K562 (cell line): ENCODE data around the gene TAF1A. TPM values are rescaled to one million over a fixed set of nuclear protein-coding genes. Genes with fewer than 3 reads are reported as not detected.

ENCODE experiments used
- ATAC-seq: fragments of 200-7000 bp; cut with Tn5 transposase; 3 replicates; pipeline ENCODE4 v1.9.1; 2020; ENCODE audit warnings: moderate library complexity
- BruUV-seq: library from RNA; stranded (reverse); fragments of 400-500 nt; replicated peaks from 2 replicates; lab custom pipeline; 2021; lab: Mats Ljungman, UMichigan
- CTCF ChIA-PET: fragments of 300-600 bp; formaldehyde crosslinking; extraction: SDS; loops from one replicate; lab custom pipeline; 2021; ENCODE audit warnings: low intra/inter-chr PET ratio; lab: Yijun Ruan, JAX
- POLR2A ChIA-PET: fragments of 300-600, 350-650 bp; sonication (Branson Sonifier 250); formaldehyde crosslinking; extraction: SDS; loops from one replicate; lab custom pipeline; 2021; ENCODE audit warnings: antibody characterized with exemption, inconsistent platforms; lab: Yijun Ruan, JAX
- DNase-seq, 4 experiments: peaks; one replicate each; pipeline versions ENCODE4 v3.0.0 to v3.0.0-alpha.2; 2011 to 2018; ENCODE audit warnings: low spot score in 3 of 4, mixed read lengths in 3 of 4; ENCODE audit errors: extremely low read depth in 1 of 4
- FAIRE-seq: peaks from 2 replicates; lab custom pipeline; 2011; peaks lifted over from hg19 to GRCh38; lab: Jason Lieb, UNC
- H2AFZ ChIP-seq: 2 replicates; pipeline ENCODE4 v1.6.0; 2011; ENCODE audit warnings: low read depth, low read length, control low read depth, inconsistent platforms
- H3K27ac ChIP-seq: fragments of 200-600 bp; 3 replicates; pipeline ENCODE4 v1.8.0; 2011; ENCODE audit warnings: low read depth, mild to moderate bottlenecking, control low read depth, inconsistent platforms, low read length, moderate library complexity, mixed read lengths; ENCODE audit errors: extremely low read depth
- H3K27me3 ChIP-seq, 2 experiments: fragments of 300-600 bp in 1 of 2; 2 replicates in 1 of 2; 3 replicates in 1 of 2; pipeline versions ENCODE4 v1.6.0 to v1.8.0; 2011; ENCODE audit warnings: inconsistent platforms in 2 of 2, low read length in 2 of 2, mild to moderate bottlenecking in 1 of 2, mixed read lengths in 1 of 2, moderate library complexity in 1 of 2; ENCODE audit not compliant: control insufficient read depth in 2 of 2, insufficient read depth in 2 of 2
- H3K36me3 ChIP-seq: fragments of 300-600 bp; 3 replicates; pipeline ENCODE4 v1.8.0; 2011; ENCODE audit warnings: mild to moderate bottlenecking, low read length, inconsistent platforms; ENCODE audit not compliant: control insufficient read depth, insufficient read depth
- H3K4me1 ChIP-seq, 2 experiments: fragments of 200-600 bp in 1 of 2; replicated peaks in 1 of 2; 2 replicates in 1 of 2; 3 replicates in 1 of 2; pipeline versions ENCODE4 v1.5.1 to v1.8.0; 2011; ENCODE audit warnings: inconsistent platforms in 2 of 2, low read length in 2 of 2, mild to moderate bottlenecking in 1 of 2, mixed read lengths in 1 of 2, moderate library complexity in 1 of 2; ENCODE audit not compliant: control insufficient read depth in 2 of 2, insufficient read depth in 2 of 2
- H3K4me2 ChIP-seq: 2 replicates; pipeline ENCODE4 v1.6.1; 2011; ENCODE audit warnings: low read length, control low read depth, inconsistent platforms, mixed read lengths; ENCODE audit not compliant: insufficient read depth
- H3K4me3 ChIP-seq: fragments of 200-600 bp; sonication (generic), shearing (Covaris generic); 2 replicates; pipeline ENCODE4 v1.5.1; 2016; ENCODE audit warnings: control low read depth, inconsistent platforms
- H3K79me2 ChIP-seq: fragments of 200-600 bp; 3 replicates; pipeline ENCODE4 v1.8.0; 2011; ENCODE audit warnings: low read length, inconsistent platforms; ENCODE audit not compliant: control insufficient read depth, insufficient read depth
- H3K9ac ChIP-seq, 2 experiments: 2 replicates each; pipeline versions ENCODE4 v1.6.0 to v1.6.1; 2011; ENCODE audit warnings: low read depth in 2 of 2, low read length in 2 of 2, control low read depth in 1 of 2, inconsistent platforms in 1 of 2, mild to moderate bottlenecking in 1 of 2, mixed read lengths in 1 of 2; ENCODE audit not compliant: insufficient read depth in 1 of 2
- H3K9me1 ChIP-seq: one replicate; pipeline ENCODE4 v1.6.0; 2011; ENCODE audit warnings: inconsistent platforms, mild to moderate bottlenecking, low read length, moderate library complexity; ENCODE audit not compliant: control insufficient read depth, insufficient read depth
- H3K9me3 ChIP-seq: replicated peaks from 2 replicates; pipeline ENCODE4 v1.5.1; 2011; ENCODE audit warnings: low read depth, low read length, inconsistent platforms; ENCODE audit not compliant: control insufficient read depth, insufficient read depth
- H4K20me1 ChIP-seq: replicated peaks from 2 replicates; pipeline ENCODE4 v1.6.1; 2011; ENCODE audit warnings: low read length, inconsistent platforms, mixed read lengths; ENCODE audit not compliant: control insufficient read depth, insufficient read depth
- ADNP ChIP-seq: fragments of 200-800 bp; sonication (Bioruptor generic); IDR thresholded peaks from 2 replicates; pipeline ENCODE4 v1.6.1; 2016; ENCODE audit warnings: missing genetic modification characterization, missing compliant biosample characterization
- BMI1 ChIP-seq: fragments of 150-350 bp; IDR thresholded peaks from 2 replicates; pipeline ENCODE4 v1.6.1; 2014; ENCODE audit warnings: low read length
- EGR1 ChIP-seq: fragments of 450-650 bp; conservative IDR thresholded peaks from 2 replicates; pipeline ENCODE4 v1.6.1; 2017; ENCODE audit warnings: mild to moderate bottlenecking
- ELF1 ChIP-seq: fragments of 200-800 bp; sonication (Bioruptor generic); IDR thresholded peaks from 2 replicates; pipeline ENCODE4 v1.6.1; 2016; ENCODE audit warnings: missing genetic modification characterization, missing compliant biosample characterization
- ETS2 ChIP-seq: IDR thresholded peaks from 2 replicates; pipeline ENCODE4 v1.6.1; 2016; ENCODE audit warnings: borderline replicate concordance, missing genetic modification characterization, mild to moderate bottlenecking, moderate library complexity, missing compliant biosample characterization; ENCODE audit not compliant: poor library complexity, severe bottlenecking
- KHSRP ChIP-seq: fragments of 450-650 bp; IDR thresholded peaks from 2 replicates; pipeline ENCODE4 v1.6.1; 2017
- MEF2A ChIP-seq: IDR thresholded peaks from 2 replicates; pipeline ENCODE4 v1.6.1; 2011; ENCODE audit warnings: low read depth, mild to moderate bottlenecking, low read length, moderate library complexity; ENCODE audit not compliant: control insufficient read depth
- MEIS2 ChIP-seq: fragments of 450-650 bp; IDR thresholded peaks from 2 replicates; pipeline ENCODE4 v1.6.1; 2014; ENCODE audit warnings: mild to moderate bottlenecking; ENCODE audit not compliant: partially characterized antibody
- NR3C1 ChIP-seq: sonication (generic); formaldehyde crosslinking; IDR thresholded peaks from 2 replicates; pipeline ENCODE4 v1.8.1; 2022; ENCODE audit warnings: missing genetic modification reagents
- RBBP5 ChIP-seq: fragments of 200-600 bp; sonication (generic); IDR thresholded peaks from 2 replicates; pipeline ENCODE4 v1.6.1; 2012; ENCODE audit warnings: borderline replicate concordance, mild to moderate bottlenecking, low read length, control low read depth, inconsistent platforms; ENCODE audit not compliant: insufficient read depth, poor library complexity, severe bottlenecking
- TAF1 ChIP-seq: IDR thresholded peaks from 2 replicates; pipeline ENCODE4 v1.6.1; 2011; ENCODE audit warnings: mild to moderate bottlenecking, low read length, moderate library complexity; ENCODE audit not compliant: insufficient read depth, control insufficient read depth, severe bottlenecking; ENCODE audit errors: extremely low read depth
- ZBED1 ChIP-seq: IDR thresholded peaks from 2 replicates; pipeline ENCODE4 v1.6.1; 2014
- ZNF12 ChIP-seq: sonication (generic); formaldehyde crosslinking; IDR thresholded peaks from 2 replicates; pipeline ENCODE4 v1.4.0; 2020; ENCODE audit warnings: mild to moderate bottlenecking, missing genetic modification reagents
- ZNF134 ChIP-seq: fragments of 250-450 bp; sonication (Bioruptor Pico); conservative IDR thresholded peaks from 2 replicates; pipeline ENCODE4 v1.4.0; 2020
- WGBS: fragments of 100-300 bp; shearing (Covaris generic); methylation state at CpG from one replicate; pipeline ENCODE4 v1.1.6; 2016; ENCODE audit warnings: low coverage, mixed read lengths; ENCODE audit not compliant: insufficient coverage; ENCODE audit errors: missing lambda C conversion rate; 5-methylcytosine and 5-hydroxymethylcytosine counted together
- in situ Hi-C: fragments of 300-500 bp; cut with MboI; formaldehyde crosslinking; loops from 4 replicates; pipeline ENCODE4 v1.15.0; 2018; ENCODE audit warnings: inconsistent platforms, mixed read lengths
- intact Hi-C: fragments of 100-400 bp; cut with micrococcal nuclease; formaldehyde crosslinking; loops from 2 replicates; pipeline ENCODE4 v1.14.2; 2022
- polyA plus RNA-seq, 8 experiments: library from polyadenylated mRNA; depleted of rRNA in 4 of 8; stranded (reverse) in 5 of 8; unstranded in 3 of 8; fragments of >200 nt; fragmentation: Nextera tagmentation in 2 of 8; fragmentation: Illumina TruSeq in 1 of 8; extraction: Ambion mirVana in 2 of 8; extraction: Trizol in 1 of 8; gene quantifications; 2 replicates each; pipeline versions ENCODE4 v1.2.1 to v1.2.3, GENCODE V29; 2011 to 2014; ENCODE audit warnings: inconsistent platforms in 1 of 8, missing spikeins in 1 of 8
- total RNA-seq, 7 experiments: library from RNA; depleted of rRNA in 6 of 7; stranded (reverse); fragments of >200 nt in 6 of 7; fragmentation: Illumina TruSeq in 2 of 7; extraction: Trizol in 2 of 7; gene quantifications; 2 replicates each; pipeline versions ENCODE4 v1.2.1 to v1.2.3, GENCODE V29; 2011 to 2021; ENCODE audit warnings: low replicate concordance in 1 of 7
- TF ChIP-seq, protein P1 (sequence below): sonication (generic); formaldehyde crosslinking; IDR thresholded peaks from 2 replicates; pipeline ENCODE4 v1.9.0; 2022; ENCODE audit warnings: mild to moderate bottlenecking, missing genetic modification reagents
- TF ChIP-seq, protein P2 (sequence below), 2 experiments: fragments of 150-350 bp in 1 of 2; IDR thresholded peaks; 2 replicates each; pipeline ENCODE4 v1.6.1; 2012 to 2016; ENCODE audit warnings: low read depth in 2 of 2, low read length in 2 of 2, mild to moderate bottlenecking in 1 of 2, moderate library complexity in 1 of 2

TAF1A gene
- total and polyA plus RNA-seq, 9 of the 15 experiments (the other 6 are each of a cell fraction or from before 2014, with no cell fraction given), result 17.8 to 36.8 (median 25.3) TPM

- DNase-seq, result peak; percentile 83 to 96 (median 95)
- POLR2A ChIA-PET, result no interaction called here
- under 1% methylated on average over 40 of the region's 81 CpGs for WGBS
- in situ Hi-C loops, result no loop called here
- Histone ChIP-seq H3K36me3 (peaks cover 21% of the 10 kb centered on the region; the same call in 2 of the 3 replicates), H3K9me1 (no peaks in the 10 kb centered on the region), H3K79me2 (peaks cover 34% of the 10 kb centered on the region), H3K27me3 (no peaks in the 10 kb centered on the region), H3K9ac (peak within 1 kb of the TSS; percentile 72 to 96), H3K4me2 (peak within 1 kb of the TSS; percentile 90), H3K4me1 (peaks cover 8 to 14% of the 10 kb centered on the region in 2 experiments; a peak in 4 of 5 replicates), H3K9me3 (no peaks in the 10 kb centered on the region), H2AFZ (peak within 1 kb of the TSS; percentile 91), H3K27ac (peak within 1 kb of the TSS; percentile 84), H3K4me3 (peak within 1 kb of the TSS; percentile 86), H4K20me1 (peaks cover 13% of the 10 kb centered on the region)
- intact Hi-C loops, result loop anchor here (2.0 kb wide), 2 partner anchors 25 to 29 kb away; partner anchors contain the start of gene TAF1A
- CTCF ChIA-PET, result no interaction called here
- no TSS peak for BruUV-seq
- peak; percentile 90 for ATAC-seq
- FAIRE-seq, result no peak
- TF ChIP-seq TAF1, result peak; percentile 99
- no peak for TF ChIP-seq ADNP (tag)
- no peak for TF ChIP-seq MEF2A
- TF ChIP-seq EGR1, result no peak
- TF ChIP-seq BMI1, result no peak
- no peak for TF ChIP-seq ZNF134
- TF ChIP-seq NR3C1, result 0 out of 2 replicates have a peak, but pooled peaks have one; percentile 16
- TF ChIP-seq, protein P1, sequence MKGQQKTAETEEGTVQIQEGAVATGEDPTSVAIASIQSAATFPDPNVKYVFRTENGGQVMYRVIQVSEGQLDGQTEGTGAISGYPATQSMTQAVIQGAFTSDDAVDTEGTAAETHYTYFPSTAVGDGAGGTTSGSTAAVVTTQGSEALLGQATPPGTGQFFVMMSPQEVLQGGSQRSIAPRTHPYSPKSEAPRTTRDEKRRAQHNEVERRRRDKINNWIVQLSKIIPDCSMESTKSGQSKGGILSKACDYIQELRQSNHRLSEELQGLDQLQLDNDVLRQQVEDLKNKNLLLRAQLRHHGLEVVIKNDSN (CRISPR knock-in tag), result no peak
- no peak for TF ChIP-seq ETS2 (tag)
- TF ChIP-seq, protein P2, sequence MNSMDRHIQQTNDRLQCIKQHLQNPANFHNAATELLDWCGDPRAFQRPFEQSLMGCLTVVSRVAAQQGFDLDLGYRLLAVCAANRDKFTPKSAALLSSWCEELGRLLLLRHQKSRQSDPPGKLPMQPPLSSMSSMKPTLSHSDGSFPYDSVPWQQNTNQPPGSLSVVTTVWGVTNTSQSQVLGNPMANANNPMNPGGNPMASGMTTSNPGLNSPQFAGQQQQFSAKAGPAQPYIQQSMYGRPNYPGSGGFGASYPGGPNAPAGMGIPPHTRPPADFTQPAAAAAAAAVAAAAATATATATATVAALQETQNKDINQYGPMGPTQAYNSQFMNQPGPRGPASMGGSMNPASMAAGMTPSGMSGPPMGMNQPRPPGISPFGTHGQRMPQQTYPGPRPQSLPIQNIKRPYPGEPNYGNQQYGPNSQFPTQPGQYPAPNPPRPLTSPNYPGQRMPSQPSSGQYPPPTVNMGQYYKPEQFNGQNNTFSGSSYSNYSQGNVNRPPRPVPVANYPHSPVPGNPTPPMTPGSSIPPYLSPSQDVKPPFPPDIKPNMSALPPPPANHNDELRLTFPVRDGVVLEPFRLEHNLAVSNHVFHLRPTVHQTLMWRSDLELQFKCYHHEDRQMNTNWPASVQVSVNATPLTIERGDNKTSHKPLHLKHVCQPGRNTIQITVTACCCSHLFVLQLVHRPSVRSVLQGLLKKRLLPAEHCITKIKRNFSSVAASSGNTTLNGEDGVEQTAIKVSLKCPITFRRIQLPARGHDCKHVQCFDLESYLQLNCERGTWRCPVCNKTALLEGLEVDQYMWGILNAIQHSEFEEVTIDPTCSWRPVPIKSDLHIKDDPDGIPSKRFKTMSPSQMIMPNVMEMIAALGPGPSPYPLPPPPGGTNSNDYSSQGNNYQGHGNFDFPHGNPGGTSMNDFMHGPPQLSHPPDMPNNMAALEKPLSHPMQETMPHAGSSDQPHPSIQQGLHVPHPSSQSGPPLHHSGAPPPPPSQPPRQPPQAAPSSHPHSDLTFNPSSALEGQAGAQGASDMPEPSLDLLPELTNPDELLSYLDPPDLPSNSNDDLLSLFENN (IDR thresholded peaks at IDR 0.05; ENCODE audit: low read depth in 2 of 2, low read length in 2 of 2), result 0 out of 4 replicates have a peak, but pooled peaks of 1 of the 2 experiments have one; percentile 28
- TF ChIP-seq ZNF12 (CRISPR knock-in tag), result no peak
- no peak for TF ChIP-seq KHSRP
- TF ChIP-seq RBBP5, result peak; percentile 84
- no peak for TF ChIP-seq ZBED1
- no peak for TF ChIP-seq ELF1
- no peak for TF ChIP-seq MEIS2
These were observed 28.5 kb upstream of the TAF1A start, which contains the start of gene MIA3 for GRCh38 chr1:222618001-222618879. MIA3 (plus strand) TSS chr1:222618097; CDS start chr1:222618111, 14 bp downstream.
